ENCODE data around the gene XPO1.

DNA sequence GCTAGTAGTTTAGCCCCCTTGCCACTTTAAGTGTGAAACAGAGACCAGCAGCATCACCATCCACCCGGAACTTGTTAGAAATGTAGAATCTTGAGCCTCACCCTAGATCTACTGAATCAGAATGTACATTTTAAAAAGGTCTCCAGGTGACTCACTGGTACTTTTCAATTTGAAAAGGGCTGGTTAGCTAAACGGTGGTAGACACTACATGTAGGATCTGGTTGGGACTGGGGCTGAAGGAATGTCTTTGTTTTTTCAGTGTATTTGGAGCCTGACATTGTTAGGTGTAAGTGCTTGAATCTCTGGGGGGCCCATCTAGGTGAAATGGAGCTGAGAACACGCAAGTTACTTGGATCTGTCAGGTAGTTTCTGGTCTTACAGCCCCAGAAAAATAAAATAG is 44.0 kb upstream of the XPO1 start:
- TF ChIP-seq, protein P1, sequence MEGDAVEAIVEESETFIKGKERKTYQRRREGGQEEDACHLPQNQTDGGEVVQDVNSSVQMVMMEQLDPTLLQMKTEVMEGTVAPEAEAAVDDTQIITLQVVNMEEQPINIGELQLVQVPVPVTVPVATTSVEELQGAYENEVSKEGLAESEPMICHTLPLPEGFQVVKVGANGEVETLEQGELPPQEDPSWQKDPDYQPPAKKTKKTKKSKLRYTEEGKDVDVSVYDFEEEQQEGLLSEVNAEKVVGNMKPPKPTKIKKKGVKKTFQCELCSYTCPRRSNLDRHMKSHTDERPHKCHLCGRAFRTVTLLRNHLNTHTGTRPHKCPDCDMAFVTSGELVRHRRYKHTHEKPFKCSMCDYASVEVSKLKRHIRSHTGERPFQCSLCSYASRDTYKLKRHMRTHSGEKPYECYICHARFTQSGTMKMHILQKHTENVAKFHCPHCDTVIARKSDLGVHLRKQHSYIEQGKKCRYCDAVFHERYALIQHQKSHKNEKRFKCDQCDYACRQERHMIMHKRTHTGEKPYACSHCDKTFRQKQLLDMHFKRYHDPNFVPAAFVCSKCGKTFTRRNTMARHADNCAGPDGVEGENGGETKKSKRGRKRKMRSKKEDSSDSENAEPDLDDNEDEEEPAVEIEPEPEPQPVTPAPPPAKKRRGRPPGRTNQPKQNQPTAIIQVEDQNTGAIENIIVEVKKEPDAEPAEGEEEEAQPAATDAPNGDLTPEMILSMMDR (IDR thresholded peaks at IDR 0.05), result no peak
- TF ChIP-seq POLR2A (IDR thresholded peaks at IDR 0.05), result no peak
